Panc1 (cell line): ENCODE data around the gene USP8. TPM values are rescaled to one million over a fixed set of nuclear protein-coding genes. Genes with fewer than 3 reads are reported as not detected.
"Not testable (repeated sequence)": the region's sequence is repeated elsewhere in the genome, so short reads cannot be mapped to it uniquely, and the experiment has no call there.

ENCODE experiments used
- ATAC-seq: fragments of 200-7000 bp; cut with Tn5 transposase; 2 replicates; pipeline ENCODE4 v1.9.1; 2020; ENCODE audit warnings: mild to moderate bottlenecking, moderate library complexity
- BruUV-seq: library from RNA; stranded (reverse); fragments of 400-500 nt; replicated peaks from 2 replicates; lab custom pipeline; 2021; lab: Mats Ljungman, UMichigan
- CTCF ChIA-PET: fragments of 300-600 bp; sonication (Branson Sonifier 250); formaldehyde crosslinking; loops from one replicate; lab custom pipeline; 2022; ENCODE audit warnings: antibody characterized with exemption; lab: Charles Lee
- POLR2A ChIA-PET: fragments of 300-600 bp; sonication (Branson Sonifier 250); formaldehyde crosslinking; loops from one replicate; lab custom pipeline; 2022; ENCODE audit warnings: antibody characterized with exemption; lab: Charles Lee
- DNase-seq: peaks from one replicate; pipeline ENCODE4 v3.0.0-alpha.2; 2010; ENCODE audit warnings: low read depth, low spot score
- H3K27ac ChIP-seq: 2 replicates; pipeline ENCODE4 v1.5.1; 2011; ENCODE audit warnings: mild to moderate bottlenecking, low read length, inconsistent platforms
- H3K27me3 ChIP-seq: fragments of 200-500 bp; sonication (Bioruptor generic); 2 replicates; pipeline ENCODE4 v1.6.0; 2014; ENCODE audit warnings: low read length, inconsistent platforms; ENCODE audit not compliant: control insufficient read depth, insufficient read depth
- H3K36me3 ChIP-seq: fragments of 200-500 bp; sonication (Bioruptor generic); 2 replicates; pipeline ENCODE4 v1.5.1; 2014; ENCODE audit warnings: inconsistent platforms, mild to moderate bottlenecking, low read length, moderate library complexity; ENCODE audit not compliant: control insufficient read depth, insufficient read depth
- H3K4me1 ChIP-seq: 2 replicates; pipeline ENCODE4 v1.5.1; 2011; ENCODE audit warnings: inconsistent platforms, mild to moderate bottlenecking, low read length, moderate library complexity; ENCODE audit not compliant: control insufficient read depth, insufficient read depth
- H3K4me3 ChIP-seq, 2 experiments: 2 replicates each; pipeline ENCODE4 v1.5.1; 2011 to 2012; ENCODE audit warnings: low read depth in 2 of 2, low read length in 2 of 2, mild to moderate bottlenecking in 2 of 2, inconsistent platforms in 1 of 2, moderate library complexity in 1 of 2
- H3K9me3 ChIP-seq: fragments of 200-500 bp; sonication (Bioruptor generic); 2 replicates; pipeline ENCODE4 v1.5.1; 2014; ENCODE audit warnings: low read depth, mild to moderate bottlenecking, inconsistent platforms, low read length, moderate library complexity; ENCODE audit not compliant: control insufficient read depth, insufficient read depth
- POLR2AphosphoS5 ChIP-seq: IDR thresholded peaks from 2 replicates; pipeline ENCODE4 v1.6.1; 2012; ENCODE audit warnings: mild to moderate bottlenecking, low read depth, low read length, moderate library complexity
- SIN3A ChIP-seq: IDR thresholded peaks from 2 replicates; pipeline ENCODE4 v1.6.1; 2012; ENCODE audit warnings: low read depth, mild to moderate bottlenecking, low read length, moderate library complexity, borderline replicate concordance; ENCODE audit not compliant: insufficient read depth
- TCF7L2 ChIP-seq: IDR thresholded peaks from 2 replicates; pipeline ENCODE4 v1.6.1; 2011; ENCODE audit warnings: mild to moderate bottlenecking, low read depth, low read length, inconsistent platforms
- in situ Hi-C: cut with HindIII; loops from 2 replicates; pipeline ENCODE4 v1.10.0; 2016; ENCODE audit warnings: low sequenced_read_pairs, low pct_unique_long_range_greater_than_20kb
- intact Hi-C: fragments of 100-400 bp; cut with micrococcal nuclease; formaldehyde crosslinking; loops from one replicate; pipeline ENCODE4 v1.10.0; 2022; ENCODE audit not compliant: unreplicated experiment
- total RNA-seq: library from RNA; stranded (reverse); gene quantifications from one replicate; pipeline ENCODE4 v1.2.1, GENCODE V29; 2021; ENCODE audit not compliant: unreplicated experiment
- TF ChIP-seq, protein P1 (sequence below): fragments of 450-650 bp; IDR thresholded peaks from 2 replicates; pipeline ENCODE4 v1.5.1; 2017; ENCODE audit warnings: mild to moderate bottlenecking
- TF ChIP-seq, protein P2 (sequence below), 2 experiments: IDR thresholded peaks; 2 replicates each; pipeline ENCODE4 v1.6.1; 2011 to 2012; ENCODE audit warnings: low read depth in 2 of 2, control low read depth in 1 of 2, low read length in 1 of 2, mild to moderate bottlenecking in 1 of 2, moderate library complexity in 1 of 2; ENCODE audit not compliant: insufficient read depth in 1 of 2

Gene USP8
- total RNA-seq, 1 experiment from 2014 or later = 57.3 TPM

DNA sequence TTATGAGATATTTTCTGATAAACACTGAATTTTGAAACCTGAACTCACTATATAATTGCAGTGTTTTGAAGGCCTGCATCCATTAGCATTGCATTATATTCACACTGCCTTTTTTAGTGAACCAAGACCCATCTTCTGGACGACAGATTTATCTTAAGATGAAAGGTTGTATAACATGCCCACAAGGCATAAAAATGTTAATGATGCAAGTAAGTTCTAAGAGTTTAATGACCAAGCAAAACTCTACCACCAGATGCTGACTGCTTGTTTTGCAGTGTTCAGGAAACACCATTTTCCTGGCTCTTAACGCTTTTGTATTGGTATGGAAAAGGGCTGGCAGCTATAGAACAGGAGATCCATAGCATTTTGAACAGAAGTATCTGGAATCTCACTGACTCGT is 76.1 kb downstream of the USP8 start:
- POLR2A ChIA-PET = interaction anchor here (0.6 kb wide), 2 partner anchors 9 to 1442 kb away, joined by 3 read pairs; no protein-coding TSS in a partner anchor
- CTCF ChIA-PET = no interaction called here
- no peaks in the 10 kb centered on the region for H3K9me3 ChIP-seq
- no peak for TF ChIP-seq SIN3A
- TF ChIP-seq, protein P1, sequence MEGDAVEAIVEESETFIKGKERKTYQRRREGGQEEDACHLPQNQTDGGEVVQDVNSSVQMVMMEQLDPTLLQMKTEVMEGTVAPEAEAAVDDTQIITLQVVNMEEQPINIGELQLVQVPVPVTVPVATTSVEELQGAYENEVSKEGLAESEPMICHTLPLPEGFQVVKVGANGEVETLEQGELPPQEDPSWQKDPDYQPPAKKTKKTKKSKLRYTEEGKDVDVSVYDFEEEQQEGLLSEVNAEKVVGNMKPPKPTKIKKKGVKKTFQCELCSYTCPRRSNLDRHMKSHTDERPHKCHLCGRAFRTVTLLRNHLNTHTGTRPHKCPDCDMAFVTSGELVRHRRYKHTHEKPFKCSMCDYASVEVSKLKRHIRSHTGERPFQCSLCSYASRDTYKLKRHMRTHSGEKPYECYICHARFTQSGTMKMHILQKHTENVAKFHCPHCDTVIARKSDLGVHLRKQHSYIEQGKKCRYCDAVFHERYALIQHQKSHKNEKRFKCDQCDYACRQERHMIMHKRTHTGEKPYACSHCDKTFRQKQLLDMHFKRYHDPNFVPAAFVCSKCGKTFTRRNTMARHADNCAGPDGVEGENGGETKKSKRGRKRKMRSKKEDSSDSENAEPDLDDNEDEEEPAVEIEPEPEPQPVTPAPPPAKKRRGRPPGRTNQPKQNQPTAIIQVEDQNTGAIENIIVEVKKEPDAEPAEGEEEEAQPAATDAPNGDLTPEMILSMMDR = no peak
- no peak for TF ChIP-seq POLR2AphosphoS5
- TF ChIP-seq TCF7L2 = no peak
- TF ChIP-seq, protein P2, sequence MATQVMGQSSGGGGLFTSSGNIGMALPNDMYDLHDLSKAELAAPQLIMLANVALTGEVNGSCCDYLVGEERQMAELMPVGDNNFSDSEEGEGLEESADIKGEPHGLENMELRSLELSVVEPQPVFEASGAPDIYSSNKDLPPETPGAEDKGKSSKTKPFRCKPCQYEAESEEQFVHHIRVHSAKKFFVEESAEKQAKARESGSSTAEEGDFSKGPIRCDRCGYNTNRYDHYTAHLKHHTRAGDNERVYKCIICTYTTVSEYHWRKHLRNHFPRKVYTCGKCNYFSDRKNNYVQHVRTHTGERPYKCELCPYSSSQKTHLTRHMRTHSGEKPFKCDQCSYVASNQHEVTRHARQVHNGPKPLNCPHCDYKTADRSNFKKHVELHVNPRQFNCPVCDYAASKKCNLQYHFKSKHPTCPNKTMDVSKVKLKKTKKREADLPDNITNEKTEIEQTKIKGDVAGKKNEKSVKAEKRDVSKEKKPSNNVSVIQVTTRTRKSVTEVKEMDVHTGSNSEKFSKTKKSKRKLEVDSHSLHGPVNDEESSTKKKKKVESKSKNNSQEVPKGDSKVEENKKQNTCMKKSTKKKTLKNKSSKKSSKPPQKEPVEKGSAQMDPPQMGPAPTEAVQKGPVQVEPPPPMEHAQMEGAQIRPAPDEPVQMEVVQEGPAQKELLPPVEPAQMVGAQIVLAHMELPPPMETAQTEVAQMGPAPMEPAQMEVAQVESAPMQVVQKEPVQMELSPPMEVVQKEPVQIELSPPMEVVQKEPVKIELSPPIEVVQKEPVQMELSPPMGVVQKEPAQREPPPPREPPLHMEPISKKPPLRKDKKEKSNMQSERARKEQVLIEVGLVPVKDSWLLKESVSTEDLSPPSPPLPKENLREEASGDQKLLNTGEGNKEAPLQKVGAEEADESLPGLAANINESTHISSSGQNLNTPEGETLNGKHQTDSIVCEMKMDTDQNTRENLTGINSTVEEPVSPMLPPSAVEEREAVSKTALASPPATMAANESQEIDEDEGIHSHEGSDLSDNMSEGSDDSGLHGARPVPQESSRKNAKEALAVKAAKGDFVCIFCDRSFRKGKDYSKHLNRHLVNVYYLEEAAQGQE (IDR thresholded peaks at IDR 0.05; ENCODE audit: insufficient read depth in 1 of 2, low read depth in 2 of 2, low read length in 1 of 2) = no peak
- H3K4me1 ChIP-seq = no peaks in the 10 kb centered on the region
- no peak overlapping the region for H3K27ac ChIP-seq
- in situ Hi-C loops = no loop called here
- no peaks in the 10 kb centered on the region for H3K27me3 ChIP-seq
- BruUV-seq = no TSS peak
- ATAC-seq = no peak
- intact Hi-C loops = no loop called here
- H3K4me3 ChIP-seq = no peak overlapping the region
- DNase-seq = no peak
- H3K36me3 ChIP-seq = peaks cover 42% of the 10 kb centered on the region

DNA sequence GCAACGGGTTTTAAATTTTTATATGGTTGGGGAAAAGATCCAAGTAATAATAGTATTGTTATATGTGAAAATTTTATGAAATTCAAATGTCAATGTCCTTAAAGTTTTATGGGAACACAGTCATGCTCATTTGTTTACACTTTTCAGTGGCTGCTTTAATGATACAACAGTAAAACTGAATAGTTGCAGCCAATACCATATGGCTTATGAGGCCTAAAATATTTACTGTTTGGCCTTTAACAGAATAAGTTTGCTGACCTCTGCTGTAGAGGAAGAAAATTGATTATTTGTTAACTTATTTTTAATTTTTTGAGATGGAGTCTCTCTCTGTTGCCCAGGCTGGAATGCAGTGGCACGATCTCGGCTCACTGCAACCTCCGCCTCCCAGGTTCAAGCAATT is 77.6 kb downstream of the USP8 start:
- no peak for TF ChIP-seq SIN3A
- no peak overlapping the region for H3K27ac ChIP-seq
- POLR2A ChIA-PET = interaction anchor here (0.6 kb wide), 1 partner anchor 28 kb away, joined by 12 read pairs; no protein-coding TSS in a partner anchor
- H3K4me1 ChIP-seq = no peaks in the 10 kb centered on the region
- in situ Hi-C loops (no loop called here), intact Hi-C loops (no loop called here)
- no peaks in the 10 kb centered on the region for H3K9me3 ChIP-seq
- BruUV-seq = no TSS peak
- ATAC-seq = no peak
- H3K36me3 ChIP-seq = peaks cover 33% of the 10 kb centered on the region
- H3K27me3 ChIP-seq = no peaks in the 10 kb centered on the region
- no peak for DNase-seq
- CTCF ChIA-PET = no interaction called here
- no peak overlapping the region for H3K4me3 ChIP-seq

DNA sequence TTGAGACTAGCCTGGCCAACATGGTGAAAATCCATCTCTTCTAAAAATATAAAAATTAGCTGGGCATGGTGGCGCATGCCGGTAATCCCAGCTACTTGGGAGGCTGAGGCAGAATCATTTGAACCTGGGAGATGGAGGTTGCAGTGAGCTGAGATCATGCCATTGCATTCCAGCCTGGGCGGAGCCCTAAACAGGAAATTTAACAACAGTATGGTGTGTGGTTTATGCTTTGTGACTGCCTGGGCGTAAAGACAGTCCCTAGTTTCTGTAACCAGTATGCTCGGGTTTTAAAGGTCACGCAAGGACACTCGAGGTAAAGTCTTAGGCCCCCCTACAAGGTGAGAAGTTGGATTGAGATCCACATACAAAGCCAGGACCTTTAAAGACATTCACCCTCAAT is 78.9 kb downstream of the USP8 start:
- ATAC-seq (no peak), DNase-seq (no peak)
- no peak overlapping the region for H3K27ac ChIP-seq
- peaks cover 23% of the 10 kb centered on the region for H3K36me3 ChIP-seq
- no TSS peak for BruUV-seq
- TF ChIP-seq, protein P2 (IDR thresholded peaks at IDR 0.05; ENCODE audit: insufficient read depth in 1 of 2, low read depth in 2 of 2, low read length in 1 of 2) = no peak
- TF ChIP-seq, protein P1 = no peak
- TF ChIP-seq POLR2AphosphoS5 (no peak), TCF7L2 (no peak), SIN3A (no peak)
- intact Hi-C loops = no loop called here
- H3K4me3 ChIP-seq = no peak overlapping the region
- ChIA-PET CTCF (no interaction called here), POLR2A (no interaction called here)
- in situ Hi-C loops = no loop called here
- H3K9me3 ChIP-seq = no peaks in the 10 kb centered on the region
- no peaks in the 10 kb centered on the region for H3K27me3 ChIP-seq
- no peaks in the 10 kb centered on the region for H3K4me1 ChIP-seq

DNA sequence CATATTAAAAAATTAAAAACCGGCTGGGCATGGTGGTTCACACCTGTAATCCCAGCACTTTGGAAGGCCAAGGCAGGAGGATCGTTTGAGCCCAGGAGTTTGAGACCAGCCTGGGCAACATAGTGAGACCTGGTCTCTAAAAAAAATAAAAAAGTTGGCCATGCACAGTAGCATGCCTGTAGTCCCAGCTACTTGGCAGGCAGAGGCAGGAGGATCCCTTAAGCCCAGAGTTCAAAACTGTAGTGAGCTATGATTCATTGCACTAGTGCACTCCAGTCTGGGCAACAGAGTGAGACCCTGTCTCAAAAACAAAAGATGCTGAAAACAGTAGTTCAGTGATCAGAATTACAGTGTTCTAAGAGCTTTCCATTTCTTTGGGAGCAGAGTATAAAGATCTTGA is 81.5 kb downstream of the USP8 start:
- H3K27ac ChIP-seq, H3K9me3 ChIP-seq, intact Hi-C loops, H3K4me3 ChIP-seq, BruUV-seq, H3K27me3 ChIP-seq, H3K36me3 ChIP-seq, in situ Hi-C loops, DNase-seq, H3K4me1 ChIP-seq: not testable (repeated sequence)
- POLR2A ChIA-PET = interaction anchor here (0.6 kb wide), 1 partner anchor 82 kb away, joined by 4 read pairs; no protein-coding TSS in a partner anchor
- ATAC-seq = peak; percentile 57; the same call in 1 of the 2 replicates
- CTCF ChIA-PET = interaction anchor here (0.6 kb wide), 1 partner anchor 877 kb away, joined by 3 read pairs; no protein-coding TSS in a partner anchor
